ENCODE measurements around the gene ARRDC2. TPM values are rescaled to one million over a fixed set of nuclear protein-coding genes. Genes with fewer than 3 reads are reported as not detected.
A peak's percentile ranks its signal among the peaks of the same experiment; 100 is the strongest.

The ARRDC2 gene
- total and polyA plus RNA-seq, 10 of the 15 experiments (the other 5 are each of a cell fraction or from before 2014, with no cell fraction given), result 0.48 to 10.1 (median 4.8) TPM

GRCh38 chr19:18058208-18059009, 50.4 kb downstream of the ARRDC2 start (continued):
- no peak for TF ChIP-seq RELA (IDR thresholded peaks at IDR 0.05; ENCODE audit: borderline replicate concordance, partially characterized antibody)
- no peak for TF ChIP-seq CEBPZ (IDR thresholded peaks at IDR 0.05; ENCODE audit: low read depth, low read length)
- no peak for TF ChIP-seq GATAD2B (conservative IDR thresholded peaks at IDR 0.05; ENCODE audit: low read depth)
- 0 out of 2 replicates have a peak, but pooled peaks have one; percentile 35 for TF ChIP-seq CHD2 (IDR thresholded peaks at IDR 0.05; ENCODE audit: borderline replicate concordance, low read depth, low read length)

GRCh38 chr19:18059297-18059696, 51.3 kb downstream of the ARRDC2 start:
- no peaks in the 10 kb centered on the region; a peak in 1 of 4 replicates for H3K27me3 ChIP-seq (replicated peaks in 1 of 2; ENCODE audit: control insufficient read depth in 2 of 2, insufficient read depth in 2 of 2, low read length in 1 of 2)
- DNase-seq (ENCODE audit: low read depth, low spot score) (no peak), FAIRE-seq (no peak), ATAC-seq (no peak)
- BruUV-seq (replicated peaks), result no TSS peak
- peaks cover 2% of the 10 kb centered on the region; the same call in 1 of the 2 replicates for H3K4me1 ChIP-seq (ENCODE audit: control insufficient read depth, insufficient read depth, low read length)
- H2AFZ ChIP-seq (ENCODE audit: control insufficient read depth, low read depth, low read length), result no peak overlapping the region
- 37% methylated on average over 8 of the region's 8 CpGs for whole genome bisulfite sequencing (ENCODE audit: insufficient coverage, insufficient replicate concordance, low lambda C conversion rate, missing lambda C conversion rate)
- H3K79me2 ChIP-seq (ENCODE audit: control insufficient read depth, insufficient read depth, low read length), result no peaks in the 10 kb centered on the region
- no peaks in the 10 kb centered on the region for H3K9me3 ChIP-seq (replicated peaks; ENCODE audit: control insufficient read depth, insufficient read depth, low read length)
- no peak overlapping the region for H3K9ac ChIP-seq (ENCODE audit: control insufficient read depth, insufficient read depth, low read length)
- ChIA-PET RAD21 (ENCODE audit: unreplicated experiment) (interaction anchor here (0.6 to 1.6 kb wide), 7 partner anchors 39 to 193 kb away, joined by 4 to 7 read pairs (median 4); partner anchors contain the start of genes ARRDC2 and MAST3), SMC1A (ENCODE audit: uncharacterized antibody, unreplicated experiment) (interaction anchor here (1.1 to 3.0 kb wide), 9 partner anchors 32 to 121 kb away, joined by 3 to 21 read pairs (median 4); partner anchors contain the start of gene ARRDC2), CTCF (interaction anchor here (0.7 to 7.7 kb wide), 9 partner anchors 14 to 128 kb away, joined by 3 to 81 read pairs (median 7); partner anchors contain the start of genes ARRDC2 and MAST3), POLR2A (interaction anchor here (0.5 to 1.5 kb wide), 3 partner anchors 18 to 35 kb away, joined by 5 read pairs; no protein-coding TSS in a partner anchor)
- no peak for TF ChIP-seq HDAC2 (IDR thresholded peaks at IDR 0.05)
- no peak overlapping the region for H3K27ac ChIP-seq (ENCODE audit: control insufficient read depth, insufficient read depth)
- H4K20me1 ChIP-seq (ENCODE audit: control insufficient read depth, insufficient read depth), result no peaks in the 10 kb centered on the region
- no peak overlapping the region for H3K4me2 ChIP-seq (ENCODE audit: control insufficient read depth, insufficient read depth)
- H3K36me3 ChIP-seq (ENCODE audit: control insufficient read depth in 2 of 2, insufficient read depth in 2 of 2, low read length in 1 of 2), result peaks cover 0 to 2% of the 10 kb centered on the region in 2 experiments; a peak in 2 of 4 replicates
- intact Hi-C loops (cut with micrococcal nuclease; ENCODE audit: unreplicated experiment) (loop anchor here (2.0 kb wide), 1 partner anchor 120 kb away; no protein-coding TSS in a partner anchor), in situ Hi-C loops (cut with MboI) (loop anchor here (5.0 kb wide), 1 partner anchor 42 kb away; no protein-coding TSS in a partner anchor)
- no peak overlapping the region for H3K4me3 ChIP-seq

Data from GM12878 (cell line).